Central memory CD8-positive, alpha-beta T cell (primary cell): ENCODE data around the gene DGKD.
"Not testable (repeated sequence)": the region's sequence is repeated elsewhere in the genome, so short reads cannot be mapped to it uniquely, and the experiment has no call there.

Experiments used
- ATAC-seq: fragments of 150-1000 bp; cut with Tn5 transposase; replicated peaks from 2 replicates; pipeline ENCODE4 v1.10.0; 2022; ENCODE audit warnings: mild to moderate bottlenecking, moderate FRiP score, moderate number of reproducible peaks; ENCODE audit not compliant: poor library complexity, severe bottlenecking; ENCODE audit errors: extremely low read depth
- DNase-seq, 2 donors: peaks; one replicate each; pipeline ENCODE4 v3.0.0; 2021; ENCODE audit warnings: low spot score in 2 of 2
- H3K27ac Mint-ChIP-seq: one replicate; pipeline ENCODE4 v1.8.0; 2022; ENCODE audit warnings: low read depth, mild to moderate bottlenecking, moderate library complexity, mixed read lengths
- H3K27me3 Mint-ChIP-seq: one replicate; pipeline ENCODE4 v1.8.0; 2022; ENCODE audit warnings: mixed read lengths
- H3K36me3 Mint-ChIP-seq: one replicate; pipeline ENCODE4 v1.8.0; 2022; ENCODE audit warnings: mild to moderate bottlenecking, moderate library complexity, mixed read lengths; ENCODE audit not compliant: insufficient read depth
- H3K4me1 Mint-ChIP-seq: one replicate; pipeline ENCODE4 v1.8.0; 2022; ENCODE audit warnings: mixed read lengths
- H3K4me3 Mint-ChIP-seq: one replicate; pipeline ENCODE4 v1.8.0; 2022; ENCODE audit warnings: mild to moderate bottlenecking, moderate library complexity, mixed read lengths
- H3K9me3 Mint-ChIP-seq: one replicate; pipeline ENCODE4 v1.8.0; 2022; ENCODE audit warnings: mixed read lengths

The DGKD gene

DNA sequence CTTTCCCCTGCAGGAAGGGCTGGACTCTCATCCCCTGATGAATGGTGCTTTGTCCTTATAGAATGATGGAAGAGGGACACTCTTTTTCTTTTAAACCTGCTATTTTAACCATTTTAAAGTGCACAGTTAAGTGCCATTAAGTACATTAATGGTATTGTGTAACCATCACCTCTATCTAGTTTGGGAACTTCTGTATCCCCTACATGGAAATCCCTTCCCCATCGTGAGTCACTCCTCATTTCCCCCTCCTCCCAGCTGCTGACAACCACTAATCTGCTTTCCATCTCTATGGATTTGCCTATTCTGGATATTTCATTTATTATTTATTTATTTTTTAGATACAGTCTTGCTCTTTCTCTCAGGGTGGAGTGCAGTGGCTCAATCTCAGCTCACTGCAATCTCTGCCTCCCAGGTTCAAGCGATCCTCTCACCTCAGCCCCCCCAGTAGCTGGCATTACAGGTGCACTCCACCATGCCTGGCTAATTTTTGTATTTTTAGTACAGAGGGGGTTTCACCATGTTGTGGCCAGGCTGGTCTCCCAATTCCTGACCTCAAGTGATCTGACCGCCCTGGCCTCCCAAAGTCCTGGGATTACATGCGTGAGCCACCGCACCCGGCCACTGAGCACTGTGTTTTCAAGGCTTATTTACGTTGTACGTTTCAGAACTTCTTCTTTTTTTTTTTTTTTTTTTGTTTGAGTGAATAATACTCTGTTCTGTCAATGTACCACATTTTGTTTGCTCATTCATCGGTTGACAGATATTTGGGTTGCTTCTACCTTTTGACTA, 15.8 kb downstream of the DGKD start:
- Mint-ChIP-seq H3K4me3 (no peak overlapping the region), H3K27ac (peak overlapping the region; percentile 51), H3K36me3 (peaks cover 30% of the 10 kb centered on the region), H3K9me3 (no peaks in the 10 kb centered on the region), H3K4me1 (peaks cover 57% of the 10 kb centered on the region), H3K27me3 (no peaks in the 10 kb centered on the region)
- ATAC-seq (no peak), DNase-seq (no peak)

- peak overlapping the region; percentile 41 for H3K27ac Mint-ChIP-seq
- no peaks in the 10 kb centered on the region for H3K27me3 Mint-ChIP-seq
- peaks cover 57% of the 10 kb centered on the region for H3K4me1 Mint-ChIP-seq
- no peak overlapping the region for H3K4me3 Mint-ChIP-seq
- peaks cover 29% of the 10 kb centered on the region for H3K36me3 Mint-ChIP-seq
- ATAC-seq (no peak), DNase-seq (no peak)
- no peaks in the 10 kb centered on the region for H3K9me3 Mint-ChIP-seq
These were observed 17.3 kb downstream of the DGKD start for GRCh38 chr2:233371641-233372040.

GRCh38 chr2:233372855-233373254, 18.6 kb downstream of the DGKD start:
- Mint-ChIP-seq H3K9me3 (no peaks in the 10 kb centered on the region), H3K4me1 (peaks cover 46% of the 10 kb centered on the region), H3K36me3 (peaks cover 34% of the 10 kb centered on the region), H3K27ac (no peak overlapping the region), H3K4me3 (no peak overlapping the region), H3K27me3 (no peaks in the 10 kb centered on the region)
- DNase-seq = no peak
- ATAC-seq = no peak

DNA sequence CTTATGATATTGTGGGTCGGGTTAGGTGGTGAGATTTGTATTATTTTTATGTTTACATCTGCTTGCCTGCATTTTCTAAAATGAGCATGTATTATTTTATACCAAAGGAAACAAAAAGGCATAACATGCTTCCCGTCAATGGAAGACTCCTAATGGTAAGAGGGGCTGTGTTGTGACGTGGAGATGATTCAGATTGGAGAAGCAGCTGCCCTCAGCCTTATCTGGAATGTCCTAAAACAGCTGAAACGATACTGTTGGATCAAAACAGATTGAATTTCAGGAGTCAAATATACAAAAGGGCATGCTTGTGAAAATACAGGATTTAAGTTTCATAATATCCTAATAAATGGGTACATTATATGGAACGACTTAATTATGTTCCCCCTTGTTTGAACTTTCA, 19.0 kb downstream of the DGKD start:
- Mint-ChIP-seq H3K9me3 (no peaks in the 10 kb centered on the region), H3K27me3 (no peaks in the 10 kb centered on the region), H3K27ac (no peak overlapping the region), H3K4me3 (no peak overlapping the region), H3K36me3 (peaks cover 34% of the 10 kb centered on the region), H3K4me1 (peaks cover 45% of the 10 kb centered on the region)
- ATAC-seq (no peak), DNase-seq (no peak)

DNA sequence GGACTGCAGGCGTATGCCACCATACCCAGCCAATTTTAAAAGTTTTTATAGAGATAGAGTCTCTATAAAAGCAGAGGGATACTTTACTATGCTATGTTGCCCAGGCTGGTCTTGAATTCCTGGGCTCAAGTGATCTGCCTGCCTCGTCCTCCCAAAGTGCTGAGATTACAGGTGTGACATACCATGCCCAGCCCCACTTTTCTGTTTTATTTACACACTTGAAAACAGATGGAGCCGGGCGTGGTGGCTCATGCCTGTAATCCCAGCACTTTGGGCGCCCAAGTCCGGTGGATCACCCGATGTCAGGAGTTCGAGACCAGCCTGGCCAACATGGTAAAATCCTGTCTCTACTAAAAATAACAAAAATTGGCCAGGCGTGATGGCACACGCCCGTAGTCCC, 20.5 kb downstream of the DGKD start:
- Mint-ChIP-seq H3K36me3 (peaks cover 34% of the 10 kb centered on the region), H3K4me1 (peaks cover 46% of the 10 kb centered on the region)
- not testable (repeated sequence) for H3K4me3 Mint-ChIP-seq, H3K27ac Mint-ChIP-seq, ATAC-seq, DNase-seq, H3K27me3 Mint-ChIP-seq, H3K9me3 Mint-ChIP-seq

- H3K27ac Mint-ChIP-seq = no peak overlapping the region
- peaks cover 51% of the 10 kb centered on the region for H3K4me1 Mint-ChIP-seq
- DNase-seq (no peak), ATAC-seq (no peak)
- no peak overlapping the region for H3K4me3 Mint-ChIP-seq
- H3K9me3 Mint-ChIP-seq = no peaks in the 10 kb centered on the region
- H3K27me3 Mint-ChIP-seq = no peaks in the 10 kb centered on the region
- H3K36me3 Mint-ChIP-seq = peaks cover 36% of the 10 kb centered on the region
These were observed 21.4 kb downstream of the DGKD start for GRCh38 chr2:233375490-233376314.

GRCh38 chr2:233379034-233379433, 24.7 kb downstream of the DGKD start:
- Mint-ChIP-seq H3K4me3 (no peak overlapping the region), H3K9me3 (no peaks in the 10 kb centered on the region), H3K36me3 (peaks cover 30% of the 10 kb centered on the region), H3K27me3 (no peaks in the 10 kb centered on the region), H3K27ac (peak overlapping the region; percentile 62), H3K4me1 (peaks cover 66% of the 10 kb centered on the region)
- no peak for DNase-seq
- ATAC-seq = no peak

DNA sequence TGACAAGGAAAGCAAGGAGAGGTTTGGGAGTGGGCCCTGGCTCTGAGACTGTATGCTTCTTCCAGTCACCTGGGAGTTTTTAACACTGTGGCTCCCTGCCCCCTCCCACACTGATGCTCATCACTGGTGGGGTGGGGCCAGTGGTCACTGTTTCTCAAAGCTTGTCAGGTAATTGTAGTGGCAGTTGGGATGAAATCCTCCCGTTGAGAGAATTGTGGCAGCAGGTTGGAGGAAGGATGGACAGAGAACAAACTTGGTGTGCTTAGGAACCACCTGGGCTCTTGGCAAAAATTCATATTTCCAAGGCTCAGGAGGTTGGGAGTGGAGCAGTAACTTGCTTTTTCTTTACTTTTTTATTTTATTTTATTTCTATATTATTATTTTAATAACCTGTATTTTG, 25.1 kb downstream of the DGKD start:
- H3K4me1 Mint-ChIP-seq = peaks cover 70% of the 10 kb centered on the region
- H3K27ac Mint-ChIP-seq = peak overlapping the region; percentile 62
- H3K4me3 Mint-ChIP-seq = no peak overlapping the region

GRCh38 chr2:233380132-233380895, 26.0 kb downstream of the DGKD start:
- Mint-ChIP-seq H3K27me3 (no peaks in the 10 kb centered on the region), H3K9me3 (no peaks in the 10 kb centered on the region), H3K36me3 (peaks cover 28% of the 10 kb centered on the region), H3K27ac (peak overlapping the region; percentile 62), H3K4me1 (peaks cover 75% of the 10 kb centered on the region), H3K4me3 (peak overlapping the region; percentile 33)
- DNase-seq (no peak), ATAC-seq (peak; percentile 10)

More for the DNA sequence above, 25.1 kb downstream of the DGKD start:
- ATAC-seq = no peak
- DNase-seq = no peak
- peaks cover 30% of the 10 kb centered on the region for H3K36me3 Mint-ChIP-seq
- no peaks in the 10 kb centered on the region for H3K9me3 Mint-ChIP-seq
- no peaks in the 10 kb centered on the region for H3K27me3 Mint-ChIP-seq

- DNase-seq (no peak), ATAC-seq (no peak)
- peaks cover 75% of the 10 kb centered on the region for H3K4me1 Mint-ChIP-seq
- H3K36me3 Mint-ChIP-seq = peaks cover 26% of the 10 kb centered on the region
- peak overlapping the region; percentile 33 for H3K4me3 Mint-ChIP-seq
- H3K27ac Mint-ChIP-seq = peak overlapping the region; percentile 26
- no peaks in the 10 kb centered on the region for H3K9me3 Mint-ChIP-seq
- no peaks in the 10 kb centered on the region for H3K27me3 Mint-ChIP-seq
These were observed 26.8 kb downstream of the DGKD start for GRCh38 chr2:233380995-233381637.

DNA sequence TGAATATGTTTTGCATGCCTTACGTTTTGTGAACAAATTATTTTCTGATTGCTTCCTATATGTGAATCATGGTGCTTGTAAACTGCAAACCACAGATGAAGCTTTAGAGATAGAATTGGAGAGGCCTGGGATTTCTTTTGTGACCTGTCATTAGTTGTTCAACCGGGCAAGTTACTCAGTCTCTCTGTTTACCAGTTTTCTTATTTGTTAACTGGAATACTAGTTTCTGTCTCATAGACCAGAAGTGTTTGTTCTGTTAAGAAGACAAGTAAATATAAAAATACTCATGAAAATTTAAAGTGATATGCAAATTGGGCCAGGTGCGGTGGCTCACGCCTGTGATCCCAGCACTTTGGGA, 27.3 kb downstream of the DGKD start:
- Mint-ChIP-seq H3K36me3 (peaks cover 27% of the 10 kb centered on the region), H3K27me3 (no peaks in the 10 kb centered on the region), H3K27ac (no peak overlapping the region), H3K9me3 (no peaks in the 10 kb centered on the region), H3K4me1 (peaks cover 77% of the 10 kb centered on the region), H3K4me3 (no peak overlapping the region)
- ATAC-seq (no peak), DNase-seq (no peak)

GRCh38 chr2:233384015-233384414, 29.7 kb downstream of the DGKD start:
- Mint-ChIP-seq H3K9me3 (no peaks in the 10 kb centered on the region), H3K27ac (peak overlapping the region; percentile 87), H3K27me3 (no peaks in the 10 kb centered on the region), H3K4me3 (no peak overlapping the region), H3K4me1 (peaks cover 81% of the 10 kb centered on the region), H3K36me3 (peaks cover 23% of the 10 kb centered on the region)
- ATAC-seq (no peak), DNase-seq (no peak)
